Measurements from ENCODE around the gene CAPN12.
"Not testable (repeated sequence)": the region's sequence is repeated elsewhere in the genome, so short reads cannot be mapped to it uniquely, and the experiment has no call there.

The CAPN12 gene

GRCh38 chr19:38781058-38781457, 36.8 kb upstream of the CAPN12 start:
- Histone ChIP-seq H3K4me3 (ENCODE audit: low read depth, low read length) (no peak overlapping the region), H3K27ac (no peak overlapping the region), H3K36me3 (no peaks in the 10 kb centered on the region), H3K27me3 (ENCODE audit: insufficient read depth, low read depth, severe bottlenecking) (no peaks in the 10 kb centered on the region), H3K9me3 (ENCODE audit: severe bottlenecking) (no peaks in the 10 kb centered on the region)
- no peak for TF ChIP-seq CTCF (IDR thresholded peaks at IDR 0.05; ENCODE audit: low read depth, low read length)
- no peak for DNase-seq

- no peaks in the 10 kb centered on the region for H3K36me3 ChIP-seq
- no peaks in the 10 kb centered on the region for H3K9me3 ChIP-seq (ENCODE audit: severe bottlenecking)
- DNase-seq, result no peak
- H3K4me3 ChIP-seq (ENCODE audit: low read depth, low read length), result no peak overlapping the region
- H3K27ac ChIP-seq, result no peak overlapping the region
- H3K27me3 ChIP-seq (ENCODE audit: insufficient read depth, low read depth, severe bottlenecking), result no peaks in the 10 kb centered on the region
- no peak for TF ChIP-seq CTCF (IDR thresholded peaks at IDR 0.05; ENCODE audit: low read depth, low read length)
Observed at GRCh38 chr19:38780443-38780842, 36.2 kb upstream of the CAPN12 start.

GRCh38 chr19:38778733-38779132, 34.5 kb upstream of the CAPN12 start:
- TF ChIP-seq CTCF (IDR thresholded peaks at IDR 0.05; ENCODE audit: low read depth, low read length), result no peak
- Histone ChIP-seq H3K36me3 (no peaks in the 10 kb centered on the region), H3K9me3 (ENCODE audit: severe bottlenecking) (no peaks in the 10 kb centered on the region), H3K27ac (no peak overlapping the region), H3K4me3 (ENCODE audit: low read depth, low read length) (no peak overlapping the region), H3K27me3 (ENCODE audit: insufficient read depth, low read depth, severe bottlenecking) (no peaks in the 10 kb centered on the region)
- DNase-seq, result no peak

GRCh38 chr19:38774181-38774950, 30.1 kb upstream of the CAPN12 start:
- Histone ChIP-seq H3K4me3 (ENCODE audit: low read depth, low read length) (no peak overlapping the region), H3K27ac (no peak overlapping the region), H3K9me3 (ENCODE audit: severe bottlenecking) (no peaks in the 10 kb centered on the region), H3K36me3 (no peaks in the 10 kb centered on the region), H3K27me3 (ENCODE audit: insufficient read depth, low read depth, severe bottlenecking) (no peaks in the 10 kb centered on the region)
- no peak for DNase-seq
- no peak for TF ChIP-seq CTCF (IDR thresholded peaks at IDR 0.05; ENCODE audit: low read depth, low read length)

GRCh38 chr19:38773469-38774177, 29.3 kb upstream of the CAPN12 start, which contains the start of gene LGALS7:
LGALS7 (minus strand) TSS chr19:38773517; CDS start chr19:38773492, 25 bp downstream.
- no peak for TF ChIP-seq CTCF (IDR thresholded peaks at IDR 0.05; ENCODE audit: low read depth, low read length)
- Histone ChIP-seq H3K9me3 (ENCODE audit: severe bottlenecking) (no peaks in the 10 kb centered on the region), H3K27me3 (ENCODE audit: insufficient read depth, low read depth, severe bottlenecking) (no peaks in the 10 kb centered on the region), H3K27ac (no peak within 1 kb of the TSS), H3K36me3 (no peaks in the 10 kb centered on the region), H3K4me3 (ENCODE audit: low read depth, low read length) (no peak within 1 kb of the TSS)
- DNase-seq, result no peak

- not testable (repeated sequence) for DNase-seq; H3K36me3 ChIP-seq; H3K4me3 ChIP-seq (ENCODE audit: low read depth, low read length); H3K27ac ChIP-seq; H3K9me3 ChIP-seq (ENCODE audit: severe bottlenecking); H3K27me3 ChIP-seq (ENCODE audit: insufficient read depth, low read depth, severe bottlenecking)
Observed at GRCh38 chr19:38771569-38771968, 27.3 kb upstream of the CAPN12 start.

GRCh38 chr19:38770949-38771275, 26.6 kb upstream of the CAPN12 start:
- H3K4me3 ChIP-seq (ENCODE audit: low read depth, low read length); DNase-seq; H3K36me3 ChIP-seq; H3K27ac ChIP-seq; H3K27me3 ChIP-seq (ENCODE audit: insufficient read depth, low read depth, severe bottlenecking); H3K9me3 ChIP-seq (ENCODE audit: severe bottlenecking): not testable (repeated sequence)

GRCh38 chr19:38770228-38770948, 26.1 kb upstream of the CAPN12 start:
- H3K4me3 ChIP-seq (ENCODE audit: low read depth, low read length), result not testable (repeated sequence)

More at GRCh38 chr19:38770228-38770948, 26.1 kb upstream of the CAPN12 start:
- H3K27ac ChIP-seq; H3K9me3 ChIP-seq (ENCODE audit: severe bottlenecking); DNase-seq; H3K27me3 ChIP-seq (ENCODE audit: insufficient read depth, low read depth, severe bottlenecking); H3K36me3 ChIP-seq: not testable (repeated sequence)

Data from WERI-Rb-1 (cell line).